IPS-18c (cell line): ENCODE measurements around the gene RNF40.
A peak's percentile ranks its signal among the peaks of the same experiment; 100 is the strongest.

ENCODE experiments used
- H3K4me3 ChIP-seq: 2 replicates; pipeline ENCODE4 v1.7.0; 2013; ENCODE audit warnings: low read depth, mild to moderate bottlenecking, low read length, moderate library complexity; ENCODE audit not compliant: insufficient read depth
- H3K9me3 ChIP-seq: one replicate; pipeline ENCODE4 v1.6.1; 2013; ENCODE audit warnings: mild to moderate bottlenecking, low read length, moderate library complexity; ENCODE audit not compliant: control insufficient read depth, insufficient read depth

The RNF40 gene

DNA sequence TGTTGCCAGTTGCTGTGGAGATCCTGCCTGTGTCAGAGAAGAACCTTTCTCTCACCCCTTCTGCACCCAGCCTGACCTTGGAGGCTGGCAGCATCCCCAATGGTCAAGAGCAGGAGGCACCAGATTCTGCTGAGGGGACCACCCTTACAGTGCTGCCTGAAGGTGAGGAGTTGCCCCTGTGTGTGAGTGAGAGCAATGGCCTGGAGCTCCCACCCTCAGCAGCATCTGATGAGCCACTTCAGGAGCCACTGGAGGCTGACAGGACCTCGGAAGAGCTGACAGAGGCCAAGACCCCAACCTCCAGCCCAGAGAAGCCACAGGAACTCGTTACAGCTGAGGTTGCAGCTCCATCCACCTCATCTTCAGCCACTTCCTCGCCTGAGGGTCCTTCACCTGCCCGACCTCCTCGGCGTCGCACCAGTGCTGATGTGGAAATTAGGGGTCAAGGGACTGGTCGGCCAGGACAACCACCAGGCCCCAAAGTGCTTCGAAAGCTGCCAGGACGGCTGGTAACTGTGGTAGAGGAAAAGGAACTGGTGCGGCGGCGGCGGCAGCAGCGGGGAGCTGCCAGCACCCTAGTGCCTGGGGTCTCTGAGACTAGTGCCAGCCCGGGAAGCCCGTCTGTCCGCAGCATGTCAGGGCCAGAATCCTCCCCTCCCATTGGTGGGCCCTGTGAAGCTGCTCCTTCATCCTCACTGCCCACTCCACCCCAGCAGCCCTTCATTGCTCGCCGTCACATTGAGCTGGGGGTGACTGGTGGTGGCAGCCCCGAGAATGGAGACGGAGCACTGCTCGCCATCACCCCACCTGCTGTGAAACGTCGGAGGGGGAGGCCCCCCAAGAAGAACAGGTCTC lies 24.1 kb upstream of the RNF40 start:
- no peaks in the 10 kb centered on the region for H3K9me3 ChIP-seq
- no peak overlapping the region for H3K4me3 ChIP-seq

GRCh38 chr16:30738984-30739951 lies 22.9 kb upstream of the RNF40 start:
- H3K4me3 ChIP-seq = no peak overlapping the region
- no peaks in the 10 kb centered on the region for H3K9me3 ChIP-seq

- H3K4me3 ChIP-seq = peak overlapping the region; percentile 20; the same call in 1 of the 2 replicates
- no peaks in the 10 kb centered on the region for H3K9me3 ChIP-seq
Observed at GRCh38 chr16:30740364-30741251, 21.5 kb upstream of the RNF40 start.

DNA sequence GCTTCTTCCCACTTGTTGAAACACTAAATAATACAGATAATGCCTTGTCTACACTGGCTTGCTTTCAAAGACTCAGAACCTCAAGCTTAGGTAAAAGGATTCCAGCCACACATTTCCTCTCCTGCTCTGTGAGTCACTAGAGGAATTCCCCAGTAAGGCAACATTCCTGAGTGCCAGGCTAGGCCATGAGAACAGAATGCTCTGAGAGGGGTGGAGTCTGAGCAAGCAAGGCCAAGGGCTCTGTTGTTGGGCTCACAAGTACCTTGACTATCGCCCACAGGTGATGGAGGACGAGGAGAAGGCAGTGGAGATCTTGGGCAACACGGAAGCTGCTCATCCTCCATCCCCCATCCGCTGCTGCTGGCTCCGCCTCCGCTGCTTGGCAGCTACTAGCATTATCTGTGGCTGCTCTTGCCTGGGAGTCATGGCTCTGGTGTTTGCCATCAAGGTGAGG lies 20.6 kb upstream of the RNF40 start:
- no peak overlapping the region for H3K4me3 ChIP-seq
- no peaks in the 10 kb centered on the region for H3K9me3 ChIP-seq

- H3K4me3 ChIP-seq = no peak overlapping the region
- H3K9me3 ChIP-seq = no peaks in the 10 kb centered on the region
Observed at GRCh38 chr16:30743716-30744115, 18.4 kb upstream of the RNF40 start.

DNA sequence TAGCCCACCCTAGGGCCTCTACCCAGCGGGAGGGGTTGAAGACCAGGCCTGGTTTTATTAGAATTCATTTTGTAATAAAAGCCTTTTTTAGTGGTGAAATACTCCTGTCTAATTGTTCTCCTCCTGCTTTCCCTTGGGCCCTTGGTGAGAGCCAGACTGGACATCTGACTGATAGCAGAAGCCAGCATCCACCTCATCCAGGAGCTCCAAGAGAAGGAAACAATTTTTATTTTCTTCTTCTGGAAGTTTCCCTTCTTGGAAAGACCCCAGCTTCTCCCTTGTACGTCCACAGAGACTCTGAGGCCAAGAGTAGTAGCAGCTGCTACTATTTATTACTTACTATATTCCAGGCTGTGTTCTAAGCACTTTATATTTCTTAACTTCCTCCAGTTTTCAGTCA lies 17.9 kb upstream of the RNF40 start:
- no peaks in the 10 kb centered on the region for H3K9me3 ChIP-seq
- H3K4me3 ChIP-seq = no peak overlapping the region

DNA sequence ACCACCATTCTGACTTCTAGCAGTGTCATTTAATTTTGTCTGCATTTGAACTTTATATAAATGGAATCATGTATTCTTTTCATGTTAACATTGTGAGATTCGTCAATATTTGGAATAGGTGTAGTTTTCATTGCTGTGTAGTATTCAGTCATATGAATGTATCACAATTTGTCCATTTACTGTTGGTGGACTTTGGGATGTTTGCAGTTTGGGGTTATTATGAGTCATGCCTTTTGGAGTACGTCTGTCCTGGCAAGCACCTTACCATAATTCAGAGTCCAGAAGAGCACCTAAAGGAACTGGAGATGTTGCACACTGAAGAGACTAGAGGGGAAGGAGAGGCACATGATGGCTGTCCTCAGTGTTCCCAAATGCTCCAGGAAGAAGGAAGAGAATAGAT lies 17.0 kb upstream of the RNF40 start:
- H3K9me3 ChIP-seq = no peaks in the 10 kb centered on the region

GRCh38 chr16:30746638-30747175 lies 15.4 kb upstream of the RNF40 start:
- no peak overlapping the region for H3K4me3 ChIP-seq
- no peaks in the 10 kb centered on the region for H3K9me3 ChIP-seq

More for the DNA sequence above, 17.0 kb upstream of the RNF40 start:
- no peak overlapping the region for H3K4me3 ChIP-seq

DNA sequence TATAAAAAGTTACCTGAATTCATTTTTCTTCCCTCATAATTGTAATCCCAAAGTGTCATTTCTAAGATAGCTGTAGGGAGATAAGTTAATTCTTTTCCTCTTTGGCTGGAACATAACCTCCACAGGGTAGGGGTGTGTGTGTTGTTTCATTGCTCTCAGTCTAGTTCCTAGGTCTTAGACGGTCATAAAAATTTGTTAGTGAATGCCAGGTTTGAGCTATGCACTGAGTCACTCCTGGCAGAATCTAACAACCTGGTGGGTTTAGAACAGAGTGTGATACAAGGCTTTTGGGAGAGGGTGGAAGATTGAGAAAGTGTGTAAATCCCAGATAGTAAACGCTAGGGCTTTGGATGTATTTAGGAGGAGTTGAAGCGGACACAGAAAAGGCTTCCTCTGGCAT lies 14.8 kb upstream of the RNF40 start:
- H3K9me3 ChIP-seq = no peaks in the 10 kb centered on the region
- H3K4me3 ChIP-seq = peak overlapping the region; percentile 77; the same call in 1 of the 2 replicates

- Histone ChIP-seq H3K9me3 (no peaks in the 10 kb centered on the region), H3K4me3 (peak within 1 kb of the TSS; percentile 77)
Observed at GRCh38 chr16:30747799-30748633, 14.1 kb upstream of the RNF40 start, which contains the start of gene PHKG2. Gene PHKG2 (plus strand): TSS chr16:30748425. CDS start chr16:30748821, 396 bp downstream.

- Histone ChIP-seq H3K4me3 (peak overlapping the region; percentile 77), H3K9me3 (no peaks in the 10 kb centered on the region)
Observed at GRCh38 chr16:30748634-30749445, 13.3 kb upstream of the RNF40 start.

GRCh38 chr16:30750201-30750600 lies 11.9 kb upstream of the RNF40 start:
- no peak overlapping the region for H3K4me3 ChIP-seq

DNA sequence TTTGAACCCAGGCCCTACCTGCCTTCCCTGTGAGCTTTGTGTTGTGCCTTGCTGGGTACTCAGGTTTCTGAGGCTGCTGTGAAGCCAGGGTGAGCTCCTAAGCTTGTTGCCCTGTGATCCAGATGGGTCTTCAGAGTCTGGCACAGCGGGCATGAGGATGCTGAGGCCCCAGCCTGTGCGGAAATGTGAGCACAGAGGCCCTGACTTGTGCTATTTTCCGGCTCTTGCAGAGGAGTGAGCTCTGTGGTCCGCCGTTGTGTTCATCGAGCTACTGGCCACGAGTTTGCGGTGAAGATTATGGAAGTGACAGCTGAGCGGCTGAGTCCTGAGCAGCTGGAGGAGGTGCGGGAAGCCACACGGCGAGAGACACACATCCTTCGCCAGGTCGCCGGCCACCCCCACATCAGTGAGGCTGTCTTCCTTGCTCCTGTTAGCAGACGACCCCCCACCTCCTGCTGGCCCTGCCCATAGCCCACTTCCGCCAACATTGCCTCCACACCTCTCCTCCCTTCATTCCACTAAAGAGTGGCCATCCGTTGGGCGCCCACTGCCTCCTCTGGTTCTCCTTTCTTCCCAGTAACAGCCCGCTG lies 11.2 kb upstream of the RNF40 start:
- H3K4me3 ChIP-seq = no peak overlapping the region
- no peaks in the 10 kb centered on the region for H3K9me3 ChIP-seq

More at GRCh38 chr16:30750201-30750600, 11.9 kb upstream of the RNF40 start:
- H3K9me3 ChIP-seq = no peaks in the 10 kb centered on the region

DNA sequence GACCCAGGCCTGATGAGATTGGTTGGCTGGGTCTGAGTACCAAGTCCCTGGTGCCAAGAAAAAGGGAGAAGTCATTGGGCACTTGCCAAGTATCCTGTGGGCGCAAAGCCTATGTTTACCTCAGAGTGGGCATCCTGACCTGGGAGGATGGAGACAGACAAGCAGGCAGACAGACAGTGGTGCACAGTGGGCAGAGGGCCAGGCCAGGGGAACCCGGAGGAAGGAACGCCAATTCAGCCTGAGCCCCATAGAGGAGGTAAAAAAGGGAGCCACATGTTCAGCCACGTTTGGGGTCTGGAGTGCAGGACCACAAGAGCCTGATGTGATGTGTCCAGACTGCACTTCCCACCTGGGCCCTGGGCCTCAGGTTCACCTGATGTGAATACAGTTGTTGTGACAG lies 8.5 kb upstream of the RNF40 start:
- no peaks in the 10 kb centered on the region for H3K9me3 ChIP-seq
- no peak overlapping the region for H3K4me3 ChIP-seq
